Measurements from ENCODE around the gene SLC43A2.

The SLC43A2 gene

DNA sequence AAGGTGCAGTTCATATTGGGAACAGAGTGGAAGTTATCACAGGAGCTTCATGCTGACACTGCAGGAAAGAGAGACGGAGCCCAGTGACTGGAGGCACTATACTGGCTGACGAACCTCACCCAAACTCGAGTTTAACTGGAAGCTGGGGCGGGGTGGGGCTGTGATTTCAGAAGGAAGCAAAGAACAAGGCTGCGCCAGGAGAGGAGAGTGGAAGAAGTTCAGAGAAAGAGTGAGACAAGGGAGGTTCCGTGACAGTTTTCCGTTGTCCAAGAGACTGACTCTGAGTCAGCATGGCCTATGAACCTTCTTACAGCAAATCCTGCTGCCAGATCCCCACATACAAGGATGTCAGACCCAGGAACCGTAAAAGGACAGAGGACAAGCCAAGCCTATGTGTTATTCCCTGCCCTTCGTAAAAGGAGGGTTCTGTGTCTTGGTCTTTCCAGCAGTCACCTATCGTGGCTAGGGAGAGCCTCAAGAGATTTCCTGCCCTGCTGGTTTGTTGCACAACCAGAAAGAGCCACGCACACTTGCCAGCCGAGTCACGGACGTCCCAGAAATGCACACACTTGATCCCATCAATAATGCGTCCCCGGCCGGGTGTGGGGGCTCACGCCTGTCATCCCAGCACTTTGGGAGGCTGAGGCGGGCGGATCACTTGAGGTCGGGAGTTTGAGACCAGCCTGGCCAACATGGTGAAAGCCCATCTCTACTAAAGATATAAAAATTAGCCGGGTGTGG lies 71.1 kb downstream of the SLC43A2 start:
- H3K4me3 ChIP-seq (ENCODE audit: control insufficient read depth, low read depth, low read length), result no peak overlapping the region
- DNase-seq (ENCODE audit: low read depth), result peak; percentile 75
- TF ChIP-seq CTCF (conservative IDR thresholded peaks at IDR 0.05; ENCODE audit: control insufficient read depth, insufficient read depth, low read depth, low read length), result no peak

- no peak overlapping the region for H3K4me3 ChIP-seq (ENCODE audit: control insufficient read depth, low read depth, low read length)
- no peak for TF ChIP-seq CTCF (conservative IDR thresholded peaks at IDR 0.05; ENCODE audit: control insufficient read depth, insufficient read depth, low read depth, low read length)
- no peak for DNase-seq (ENCODE audit: low read depth)
These were observed 72.8 kb downstream of the SLC43A2 start for GRCh38 chr17:1555651-1556471.

DNA sequence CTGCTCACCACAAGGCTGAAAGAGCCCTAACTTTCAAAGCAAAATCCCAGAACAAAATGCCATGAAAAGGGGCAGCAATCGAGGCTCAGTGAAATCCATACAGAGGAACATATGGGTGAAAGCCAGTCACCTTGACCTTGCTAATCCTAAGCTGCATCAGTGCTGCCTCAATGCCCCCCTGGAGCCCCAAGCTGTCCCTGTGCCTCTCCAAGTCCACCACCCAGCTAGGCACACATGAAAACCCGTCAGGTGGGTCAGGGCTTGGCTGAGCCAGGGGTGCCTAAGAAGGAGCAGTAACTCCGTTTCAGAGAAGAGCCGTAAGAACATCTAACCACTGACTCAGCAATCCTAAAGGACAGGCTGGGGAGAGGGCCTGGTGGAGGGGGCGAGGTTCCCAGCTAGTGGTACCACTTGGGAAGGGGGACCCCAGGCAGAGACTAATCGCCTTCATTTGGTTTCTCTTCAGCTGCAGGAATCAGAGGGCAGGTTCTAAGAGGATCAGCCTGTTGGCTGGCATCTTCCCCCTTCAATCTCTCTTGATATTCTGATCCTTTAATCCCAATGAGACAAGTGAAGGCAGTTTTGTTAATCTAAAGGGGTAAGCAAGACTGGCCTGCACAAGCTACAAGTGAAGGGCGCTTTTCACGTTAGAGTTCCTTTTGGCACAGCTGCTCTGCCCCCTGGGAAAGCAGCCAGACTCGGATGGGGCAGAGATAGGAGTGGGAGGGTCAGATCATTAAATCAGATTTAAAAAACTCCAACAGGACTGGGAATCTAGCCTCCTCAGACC lies 73.7 kb downstream of the SLC43A2 start:
- no peak for DNase-seq (ENCODE audit: low read depth)
- TF ChIP-seq CTCF (conservative IDR thresholded peaks at IDR 0.05; ENCODE audit: control insufficient read depth, insufficient read depth, low read depth, low read length), result no peak
- no peak overlapping the region for H3K4me3 ChIP-seq (ENCODE audit: control insufficient read depth, low read depth, low read length)

- TF ChIP-seq CTCF (conservative IDR thresholded peaks at IDR 0.05; ENCODE audit: control insufficient read depth, insufficient read depth, low read depth, low read length), result no peak
- DNase-seq (ENCODE audit: low read depth), result no peak
These were observed 75.0 kb downstream of the SLC43A2 start for GRCh38 chr17:1553354-1554266.

DNA sequence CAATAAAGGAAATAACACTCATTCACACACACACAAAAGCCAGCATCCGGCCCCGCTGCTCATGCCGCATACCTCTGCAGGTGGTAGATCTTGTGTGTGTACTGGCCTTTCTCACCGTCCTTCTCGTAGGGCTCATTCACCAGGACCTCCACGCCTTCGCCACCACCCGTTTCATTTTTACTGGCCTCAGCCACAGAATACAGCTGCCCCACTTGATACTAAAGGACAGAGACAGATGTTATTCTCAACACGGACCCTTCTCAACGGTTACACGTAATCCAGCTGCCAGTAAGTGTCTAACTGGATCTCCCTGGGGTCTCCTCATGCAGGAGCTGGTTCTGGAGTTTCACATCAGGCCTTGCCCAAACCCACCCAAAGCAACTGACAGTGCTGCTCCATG lies 75.7 kb downstream of the SLC43A2 start:
- TF ChIP-seq CTCF (conservative IDR thresholded peaks at IDR 0.05; ENCODE audit: control insufficient read depth, insufficient read depth, low read depth, low read length), result no peak
- H3K4me3 ChIP-seq (ENCODE audit: control insufficient read depth, low read depth, low read length), result no peak overlapping the region
- DNase-seq (ENCODE audit: low read depth), result no peak

More at GRCh38 chr17:1553354-1554266, 75.0 kb downstream of the SLC43A2 start:
- H3K4me3 ChIP-seq (ENCODE audit: control insufficient read depth, low read depth, low read length), result no peak overlapping the region

Data from fibroblast of mammary gland (primary cell).